ENCODE data around the gene CNTRL.

- TF ChIP-seq CTCF (IDR thresholded peaks at IDR 0.05) (peak in 5 of 7 experiments; percentile 13 to 78 (median 59)), POLR2A (IDR thresholded peaks at IDR 0.05) (no peak), EP300 (IDR thresholded peaks at IDR 0.05) (no peak), POLR2AphosphoS5 (IDR thresholded peaks at IDR 0.05) (no peak)
Observed at GRCh38 chr9:121059998-121060636, 14.6 kb upstream of the CNTRL start.

Measured in stomach (tissue), 4 donors.